Measurements from ENCODE around the gene FOXN1.

The FOXN1 gene

DNA sequence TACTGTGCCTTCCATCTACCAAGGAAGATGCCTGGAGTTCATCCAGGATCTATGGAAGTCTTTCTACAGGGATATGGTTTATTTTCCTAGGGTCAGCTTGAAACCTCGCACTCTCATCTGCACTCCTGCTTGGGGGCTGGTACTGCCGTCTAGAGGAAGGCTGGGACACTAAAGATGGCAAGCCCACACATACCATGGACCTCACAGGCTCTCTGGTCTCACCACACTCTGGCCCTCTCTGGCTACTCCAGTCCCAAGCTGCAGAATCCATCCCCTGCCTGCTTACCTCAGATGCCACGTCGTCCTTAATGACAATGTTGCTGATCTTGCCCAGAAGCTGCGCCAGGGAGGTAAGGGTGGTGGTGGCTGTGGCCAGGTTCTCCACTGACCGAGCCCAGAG is 48.4 kb downstream of the FOXN1 start:
- ATAC-seq (replicated peaks) (no peak), DNase-seq (no peak)
- H3K36me3 Mint-ChIP-seq (ENCODE audit: insufficient read depth), result peaks cover 39% of the 10 kb centered on the region
- no peaks in the 10 kb centered on the region for H3K9me3 Mint-ChIP-seq
- no peak overlapping the region for H3K4me3 Mint-ChIP-seq
- no peaks in the 10 kb centered on the region for H3K27me3 Mint-ChIP-seq
- no peak overlapping the region for H3K27ac Mint-ChIP-seq
- H3K4me1 Mint-ChIP-seq (ENCODE audit: low read depth in 2 of 2), result peaks cover 28 to 32% of the 10 kb centered on the region in 2 donors

DNA sequence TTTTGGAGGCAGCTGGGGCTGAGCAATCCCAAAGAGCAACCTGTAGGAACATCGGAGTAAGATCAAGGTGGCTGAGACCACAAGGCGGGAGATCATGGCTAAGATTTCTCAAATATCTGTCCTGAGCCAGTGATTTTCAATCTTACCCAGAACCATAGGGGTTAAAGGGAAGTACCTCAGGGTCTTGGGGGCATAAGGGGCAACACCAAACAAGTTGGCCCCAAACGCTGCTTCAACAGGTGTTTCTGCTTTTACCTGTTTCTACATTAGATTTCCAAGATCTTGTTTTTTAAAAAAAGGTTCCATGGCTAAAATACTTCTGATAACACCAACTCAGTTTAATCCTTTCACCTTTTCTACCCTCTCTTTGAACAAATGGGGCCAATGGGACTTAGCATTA is 48.9 kb downstream of the FOXN1 start:
- Mint-ChIP-seq H3K4me3 (no peak overlapping the region), H3K4me1 (ENCODE audit: low read depth in 2 of 2) (peaks cover 24 to 27% of the 10 kb centered on the region in 2 donors), H3K27ac (no peak overlapping the region), H3K9me3 (no peaks in the 10 kb centered on the region), H3K27me3 (no peaks in the 10 kb centered on the region), H3K36me3 (ENCODE audit: insufficient read depth) (peaks cover 43% of the 10 kb centered on the region)
- no peak for DNase-seq
- ATAC-seq (replicated peaks), result no peak

DNA sequence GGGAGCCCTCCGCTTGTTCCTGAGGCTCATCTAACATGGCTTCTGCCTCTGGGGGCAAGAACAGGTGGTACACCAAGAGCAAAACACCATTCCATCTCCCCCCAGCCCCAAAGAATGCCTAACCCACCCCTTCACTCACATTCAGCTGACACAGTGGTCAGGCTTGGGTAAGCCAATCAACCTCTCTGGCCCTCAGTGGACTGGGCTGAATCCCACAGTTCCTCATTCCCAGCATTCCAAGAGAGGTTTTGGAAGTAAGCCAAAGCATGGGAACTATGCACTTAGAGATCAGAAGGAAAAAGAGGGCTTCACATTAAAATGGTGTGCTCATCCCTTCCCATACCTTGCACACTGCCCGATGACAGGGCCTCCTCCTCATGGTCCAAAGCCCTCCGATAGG is 57.3 kb downstream of the FOXN1 start:
- Mint-ChIP-seq H3K9me3 (no peaks in the 10 kb centered on the region), H3K27ac (no peak overlapping the region), H3K4me1 (ENCODE audit: low read depth in 2 of 2) (peaks cover 11 to 23% of the 10 kb centered on the region in 2 donors), H3K4me3 (no peak overlapping the region), H3K27me3 (no peaks in the 10 kb centered on the region), H3K36me3 (ENCODE audit: insufficient read depth) (peaks cover 61% of the 10 kb centered on the region)
- DNase-seq, result no peak
- no peak for ATAC-seq (replicated peaks)

DNA sequence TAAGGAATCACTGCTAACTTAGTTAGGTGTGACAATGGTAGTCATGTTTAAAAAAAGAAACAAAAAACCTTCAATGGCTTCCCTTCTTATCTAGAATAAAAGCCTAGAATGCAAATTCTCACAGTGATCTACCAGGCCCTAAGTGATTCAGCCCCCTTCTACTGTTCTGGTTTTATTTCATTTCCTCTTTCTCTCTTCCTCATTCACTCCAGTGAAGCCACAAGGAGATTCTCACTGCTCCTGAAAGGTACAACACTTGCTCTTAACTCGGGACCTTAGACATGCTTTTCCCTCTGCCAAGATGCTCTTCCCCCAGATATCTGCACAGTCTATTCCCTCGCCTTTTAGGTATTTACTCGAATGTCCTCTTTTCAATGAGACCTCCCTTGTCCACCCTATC is 61.5 kb downstream of the FOXN1 start:
- Mint-ChIP-seq H3K36me3 (ENCODE audit: insufficient read depth) (peaks cover 37% of the 10 kb centered on the region), H3K27me3 (no peaks in the 10 kb centered on the region), H3K4me3 (no peak overlapping the region)

DNA sequence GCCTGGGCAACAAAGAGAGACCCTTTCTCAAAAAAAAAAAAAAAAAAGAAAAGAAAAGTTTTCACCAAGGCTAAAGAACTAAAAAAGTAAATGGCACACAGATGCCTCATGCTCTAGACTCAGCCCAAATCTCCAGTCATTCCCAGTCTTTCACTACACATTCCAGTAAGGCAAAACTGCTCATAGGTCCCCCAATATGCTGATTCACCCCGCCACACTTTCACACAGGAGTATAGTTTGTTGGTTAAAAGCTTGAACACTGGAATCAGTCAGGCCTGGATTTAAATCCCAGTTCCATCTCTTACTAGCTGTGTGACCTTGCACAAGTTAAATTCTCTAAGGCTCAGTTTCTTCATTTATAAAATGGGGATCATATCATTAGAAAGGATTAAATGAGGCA is 63.3 kb downstream of the FOXN1 start:
- Mint-ChIP-seq H3K27me3 (no peaks in the 10 kb centered on the region), H3K4me1 (ENCODE audit: low read depth in 2 of 2) (peaks cover 40 to 50% of the 10 kb centered on the region in 2 donors), H3K27ac (peak overlapping the region; percentile 20 to 44), H3K4me3 (peak overlapping the region; percentile 95 to 97), H3K36me3 (ENCODE audit: insufficient read depth) (peaks cover 20% of the 10 kb centered on the region), H3K9me3 (no peaks in the 10 kb centered on the region)
- DNase-seq (no peak), ATAC-seq (replicated peaks) (no peak)

More for the DNA sequence above, 61.5 kb downstream of the FOXN1 start:
- ATAC-seq (replicated peaks), result no peak
- Mint-ChIP-seq H3K27ac (peak overlapping the region; percentile 1 to 44), H3K4me1 (ENCODE audit: low read depth in 2 of 2) (peaks cover 35 to 47% of the 10 kb centered on the region in 2 donors), H3K9me3 (no peaks in the 10 kb centered on the region)
- no peak for DNase-seq

DNA sequence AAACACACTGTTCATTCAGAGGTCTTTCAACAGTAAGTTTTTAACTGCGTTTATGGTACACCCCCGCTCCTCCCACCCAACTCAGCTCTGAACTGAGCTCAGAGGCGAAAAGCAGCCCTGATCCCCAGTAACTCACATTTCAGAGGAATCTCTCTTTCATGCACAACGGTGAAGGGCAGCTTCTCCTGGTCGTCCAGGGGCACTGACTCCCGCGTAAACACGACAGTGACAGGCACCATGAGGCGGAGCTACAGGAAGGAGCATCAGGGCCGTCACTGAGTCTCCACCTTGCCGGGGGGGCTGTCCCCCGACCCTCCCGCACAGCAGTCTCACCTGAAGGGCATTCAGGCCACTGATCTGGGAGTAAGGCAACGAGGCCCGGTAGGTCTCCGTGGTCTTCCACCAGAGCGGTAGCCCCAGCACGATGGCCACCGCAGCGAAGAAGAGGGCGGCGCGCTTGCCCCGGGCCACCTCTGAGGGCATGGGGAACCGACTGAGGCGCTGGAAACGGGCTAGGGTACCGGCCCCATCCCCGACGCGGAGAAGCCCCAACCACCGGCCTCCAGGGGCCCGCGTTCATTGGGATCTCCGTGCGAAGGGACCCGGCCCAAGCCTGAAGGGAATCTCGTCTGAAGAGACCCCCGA is 64.7 kb downstream of the FOXN1 start:
- Mint-ChIP-seq H3K4me3 (peak overlapping the region; percentile 95 to 97), H3K27ac (peak overlapping the region; percentile 89 to 90), H3K36me3 (ENCODE audit: insufficient read depth) (peaks cover 12% of the 10 kb centered on the region), H3K4me1 (ENCODE audit: low read depth in 2 of 2) (peaks cover 41 to 44% of the 10 kb centered on the region in 2 donors), H3K27me3 (no peaks in the 10 kb centered on the region), H3K9me3 (no peaks in the 10 kb centered on the region)
- ATAC-seq (replicated peaks) (peak; percentile 47), DNase-seq (peak in 1 of 3 experiments; percentile 22)

DNA sequence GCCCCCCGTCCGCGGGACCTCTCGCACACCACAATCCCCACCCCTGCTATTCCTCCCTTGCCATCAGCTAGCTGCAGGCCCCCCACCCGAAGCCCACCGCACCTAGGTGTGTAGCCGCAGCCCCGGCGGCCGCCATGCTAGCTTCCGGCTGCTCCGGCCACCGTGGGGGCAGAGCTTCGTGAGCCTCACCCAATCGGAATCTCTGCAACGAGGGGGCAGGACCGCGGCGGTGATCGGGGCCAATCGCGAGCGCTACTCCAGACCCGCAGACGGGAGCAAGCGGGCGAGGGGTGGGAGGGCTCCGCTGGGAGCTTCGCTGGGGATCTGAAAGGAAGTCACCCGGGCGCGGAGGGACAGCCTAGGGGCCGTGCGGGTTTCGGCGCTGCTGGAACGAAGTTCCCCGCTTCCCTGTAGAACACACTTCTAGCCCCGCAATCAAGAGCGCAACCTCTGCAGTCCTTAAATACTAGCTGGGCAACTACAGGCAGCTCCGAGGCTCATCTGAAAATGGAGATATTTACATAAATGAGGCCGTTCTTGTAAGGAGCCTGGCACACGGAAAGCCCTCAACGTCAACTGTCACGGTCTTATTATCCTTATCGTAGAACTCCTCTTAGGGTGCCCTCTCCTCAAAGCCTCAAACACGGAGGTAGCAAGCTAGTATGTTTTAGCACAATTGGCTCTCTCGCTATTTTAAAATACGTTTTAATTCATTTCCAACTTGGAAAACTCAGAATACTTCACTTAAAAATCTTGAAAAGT is 65.4 kb downstream of the FOXN1 start, which contains the start of gene PIGS:
PIGS (minus strand) TSS at position 164 of the 762 bp plus-strand sequence; CDS start at position 136, 28 bp downstream.
- Mint-ChIP-seq H3K4me1 (ENCODE audit: low read depth in 2 of 2) (peaks cover 48 to 51% of the 10 kb centered on the region in 2 donors), H3K27ac (peak within 1 kb of the TSS; percentile 89 to 90), H3K36me3 (ENCODE audit: insufficient read depth) (peaks cover 13% of the 10 kb centered on the region), H3K9me3 (no peaks in the 10 kb centered on the region), H3K27me3 (no peaks in the 10 kb centered on the region), H3K4me3 (peak within 1 kb of the TSS; percentile 95 to 97)
- peak; percentile 80 to 84 (median 82) for DNase-seq
- peak; percentile 95 for ATAC-seq (replicated peaks)

DNA sequence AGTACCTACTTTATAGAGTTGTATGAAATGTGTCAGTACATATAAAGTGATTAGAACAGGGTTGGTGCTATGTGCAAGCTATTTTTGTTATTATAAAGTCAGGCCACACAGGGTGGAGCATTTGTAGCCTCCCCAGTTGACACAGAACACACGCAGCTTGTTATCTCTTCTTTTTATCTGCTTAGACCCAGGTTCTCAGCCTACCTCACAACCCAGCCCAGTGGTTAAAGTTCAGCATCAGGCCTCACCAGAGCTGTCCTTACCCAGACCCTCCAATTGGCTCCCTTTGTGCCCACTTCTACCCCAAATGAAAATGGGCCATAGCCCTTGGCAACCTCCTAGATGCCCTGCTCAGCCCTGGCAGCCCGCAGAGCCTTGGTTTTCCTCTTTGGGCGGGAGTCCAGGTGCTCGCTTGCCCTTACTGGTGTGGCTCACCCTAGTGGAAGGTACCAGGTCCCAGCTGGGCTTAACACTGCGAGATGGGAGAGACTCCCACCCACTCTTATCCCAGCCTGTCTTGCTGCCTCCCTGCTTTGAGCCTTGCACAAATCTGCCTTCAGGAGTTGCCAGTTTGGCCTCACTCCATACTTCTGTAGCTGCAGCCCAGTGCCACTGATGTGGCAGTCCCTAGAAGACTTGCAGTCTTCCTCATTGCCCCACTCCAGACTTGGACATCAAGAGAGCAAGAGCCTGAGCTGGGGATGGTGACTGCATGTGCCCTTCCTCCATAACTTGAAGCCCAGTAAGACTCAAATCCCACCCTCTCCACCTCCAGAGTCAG is 66.3 kb downstream of the FOXN1 start:
- Mint-ChIP-seq H3K4me1 (ENCODE audit: low read depth in 2 of 2) (peaks cover 51 to 53% of the 10 kb centered on the region in 2 donors), H3K36me3 (ENCODE audit: insufficient read depth) (peaks cover 16% of the 10 kb centered on the region), H3K9me3 (no peaks in the 10 kb centered on the region), H3K27ac (peak overlapping the region; percentile 89 to 90), H3K4me3 (peak overlapping the region; percentile 95 to 97), H3K27me3 (no peaks in the 10 kb centered on the region)
- DNase-seq, result no peak
- ATAC-seq (replicated peaks), result no peak

DNA sequence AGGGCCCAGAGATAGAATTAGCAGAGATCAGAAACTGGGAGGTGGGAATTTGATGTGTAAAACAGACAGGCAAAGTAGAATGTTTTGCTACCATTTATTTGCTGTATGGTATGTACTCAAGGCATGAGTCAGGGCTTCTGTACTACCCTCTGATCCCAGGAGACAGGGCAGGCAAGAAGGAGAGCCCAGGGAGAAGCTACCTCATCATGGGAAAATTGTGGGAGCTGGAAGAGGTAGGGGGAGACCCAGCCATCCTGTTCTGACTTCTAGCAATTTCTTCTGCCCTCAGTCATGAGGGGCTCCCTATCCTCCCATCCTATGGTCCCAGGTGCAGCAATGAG is 66.9 kb downstream of the FOXN1 start:
- no peaks in the 10 kb centered on the region for H3K27me3 Mint-ChIP-seq
- peak overlapping the region in 1 of 2 donors; percentile 89 for H3K27ac Mint-ChIP-seq
- H3K9me3 Mint-ChIP-seq, result no peaks in the 10 kb centered on the region
- H3K4me1 Mint-ChIP-seq (ENCODE audit: low read depth in 2 of 2), result peaks cover 47% of the 10 kb centered on the region in 2 donors
- peak overlapping the region; percentile 95 to 97 for H3K4me3 Mint-ChIP-seq
- DNase-seq (no peak), ATAC-seq (replicated peaks) (no peak)
- peaks cover 16% of the 10 kb centered on the region for H3K36me3 Mint-ChIP-seq (ENCODE audit: insufficient read depth)

DNA sequence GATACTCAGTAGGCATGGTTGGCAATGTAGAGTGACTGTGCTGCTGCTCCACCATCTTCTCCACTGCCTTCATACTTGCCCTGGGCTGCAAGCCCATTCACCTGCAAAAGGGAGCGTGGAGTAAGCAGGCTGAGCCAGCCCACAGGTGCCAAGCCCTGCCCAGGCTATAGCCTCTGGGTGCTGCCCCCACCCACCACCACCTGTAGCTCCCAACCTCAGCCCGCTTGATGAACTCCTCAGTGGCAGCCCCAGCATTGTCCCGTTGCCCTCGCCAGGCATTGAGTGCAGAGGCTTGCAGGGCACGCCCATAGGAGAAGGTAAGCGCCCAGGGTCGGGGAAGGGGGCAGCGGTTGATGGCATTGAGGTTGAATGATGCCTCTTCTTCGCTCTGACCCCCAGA is 67.4 kb downstream of the FOXN1 start:
- Mint-ChIP-seq H3K36me3 (ENCODE audit: insufficient read depth) (peaks cover 14% of the 10 kb centered on the region), H3K27ac (peak overlapping the region in 1 of 2 donors; percentile 89), H3K9me3 (no peaks in the 10 kb centered on the region), H3K4me3 (no peak overlapping the region), H3K4me1 (ENCODE audit: low read depth in 2 of 2) (peaks cover 42 to 43% of the 10 kb centered on the region in 2 donors), H3K27me3 (no peaks in the 10 kb centered on the region)
- ATAC-seq (replicated peaks) (no peak), DNase-seq (no peak)

DNA sequence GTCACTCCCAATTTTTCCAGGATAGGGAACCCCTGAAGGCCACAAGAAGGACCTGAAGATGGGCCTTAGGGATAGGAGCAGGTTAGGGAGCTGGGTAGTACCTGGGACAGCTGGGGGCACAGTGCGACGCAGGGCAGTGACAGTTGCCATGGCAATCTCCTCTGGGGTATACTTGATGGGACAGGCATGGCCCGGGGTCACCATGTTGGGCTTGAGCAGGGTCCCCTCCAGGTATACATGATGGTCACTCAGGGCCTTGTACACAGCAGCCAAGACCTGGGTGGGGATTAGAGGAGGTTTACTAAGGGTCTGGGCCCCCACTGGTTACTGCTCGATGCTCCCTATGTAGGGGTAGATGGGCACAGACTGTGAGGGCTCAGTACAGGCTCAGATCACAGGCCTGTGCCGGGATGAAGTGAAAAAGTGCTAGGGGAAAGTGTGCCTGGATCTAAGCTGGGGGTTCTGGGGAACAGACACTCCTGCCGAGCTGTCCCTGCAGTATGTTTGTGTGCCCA is 67.9 kb downstream of the FOXN1 start:
- Mint-ChIP-seq H3K36me3 (ENCODE audit: insufficient read depth) (peaks cover 10% of the 10 kb centered on the region), H3K4me3 (no peak overlapping the region), H3K27ac (no peak overlapping the region), H3K4me1 (ENCODE audit: low read depth in 2 of 2) (peaks cover 39 to 40% of the 10 kb centered on the region in 2 donors), H3K9me3 (no peaks in the 10 kb centered on the region), H3K27me3 (no peaks in the 10 kb centered on the region)
- ATAC-seq (replicated peaks), result no peak
- no peak for DNase-seq

DNA sequence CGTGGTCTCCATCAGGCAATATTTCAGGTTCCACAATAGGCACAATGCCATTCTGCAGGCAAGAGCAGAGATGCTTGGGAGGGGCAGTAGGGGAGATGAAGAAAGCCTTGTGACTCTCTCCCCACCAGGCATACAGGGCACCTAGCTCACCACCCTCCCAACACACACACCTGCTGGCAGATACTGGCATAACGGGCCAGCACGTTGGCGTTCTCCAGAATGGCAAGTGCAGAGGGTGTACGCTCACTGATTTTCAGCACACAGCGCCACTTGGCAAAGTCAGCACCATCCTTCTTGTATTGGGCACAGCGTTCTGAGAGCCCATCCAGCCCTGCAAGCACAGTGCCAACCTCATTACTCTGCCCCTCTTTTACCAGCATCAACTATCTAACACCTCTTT is 68.4 kb downstream of the FOXN1 start:
- DNase-seq, result no peak
- no peaks in the 10 kb centered on the region for H3K27me3 Mint-ChIP-seq
- H3K36me3 Mint-ChIP-seq (ENCODE audit: insufficient read depth), result peaks cover 10% of the 10 kb centered on the region
- peaks cover 37 to 38% of the 10 kb centered on the region in 2 donors for H3K4me1 Mint-ChIP-seq (ENCODE audit: low read depth in 2 of 2)
- H3K4me3 Mint-ChIP-seq, result no peak overlapping the region
- no peak overlapping the region for H3K27ac Mint-ChIP-seq
- H3K9me3 Mint-ChIP-seq, result no peaks in the 10 kb centered on the region
- no peak for ATAC-seq (replicated peaks)

DNA sequence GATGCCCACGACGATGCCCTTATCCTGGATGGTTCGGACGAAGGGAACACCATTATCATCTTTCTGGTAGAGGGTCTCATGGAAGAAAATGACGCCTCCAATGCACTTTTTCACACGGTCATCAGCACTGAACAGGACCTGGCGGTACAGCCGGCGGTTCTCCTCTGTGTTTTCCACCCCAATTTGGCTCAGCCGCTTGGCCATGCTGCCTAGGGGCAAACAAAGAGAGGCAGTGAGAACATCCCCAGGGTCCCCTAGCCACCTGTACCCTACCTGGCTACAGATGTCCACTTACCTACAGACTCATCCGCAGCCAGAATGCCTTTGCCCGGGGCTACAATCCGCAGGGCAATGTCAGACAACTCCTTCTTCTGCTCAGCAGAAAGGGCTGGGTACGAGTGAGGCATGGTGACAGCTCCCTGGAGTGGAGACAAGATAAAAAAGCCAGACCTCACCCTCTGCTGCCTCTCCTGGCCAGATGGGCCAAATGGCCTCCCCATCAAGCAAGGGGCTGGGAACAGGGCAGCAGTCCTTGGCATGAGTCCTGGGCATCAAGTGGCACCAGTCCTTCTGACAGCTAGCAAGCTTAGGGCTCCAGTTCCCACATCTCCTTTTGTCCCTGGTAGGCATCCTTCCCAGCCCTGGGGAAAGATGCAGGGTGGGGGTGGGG is 69.1 kb downstream of the FOXN1 start:
- Mint-ChIP-seq H3K4me1 (ENCODE audit: low read depth in 2 of 2) (peaks cover 31 to 33% of the 10 kb centered on the region in 2 donors), H3K27me3 (no peaks in the 10 kb centered on the region), H3K9me3 (no peaks in the 10 kb centered on the region), H3K27ac (no peak overlapping the region), H3K36me3 (ENCODE audit: insufficient read depth) (peaks cover 10% of the 10 kb centered on the region), H3K4me3 (no peak overlapping the region)
- DNase-seq (no peak), ATAC-seq (replicated peaks) (no peak)
